PC-9 (cell line): ENCODE results near the gene CD302.

Source experiments
- EZH2 ChIP-seq: fragments of 200-600 bp; sonication (generic); IDR thresholded peaks from 2 replicates; pipeline ENCODE4 v1.8.0; 2017; ENCODE audit warnings: antibody characterized with exemption, low read depth
- TF ChIP-seq, protein P1 (sequence below): fragments of 200-600 bp; sonication (generic); conservative IDR thresholded peaks from 2 replicates; pipeline ENCODE4 v1.6.1; 2017; ENCODE audit warnings: mixed run types, antibody characterized with exemption, mild to moderate bottlenecking, moderate library complexity

DNA sequence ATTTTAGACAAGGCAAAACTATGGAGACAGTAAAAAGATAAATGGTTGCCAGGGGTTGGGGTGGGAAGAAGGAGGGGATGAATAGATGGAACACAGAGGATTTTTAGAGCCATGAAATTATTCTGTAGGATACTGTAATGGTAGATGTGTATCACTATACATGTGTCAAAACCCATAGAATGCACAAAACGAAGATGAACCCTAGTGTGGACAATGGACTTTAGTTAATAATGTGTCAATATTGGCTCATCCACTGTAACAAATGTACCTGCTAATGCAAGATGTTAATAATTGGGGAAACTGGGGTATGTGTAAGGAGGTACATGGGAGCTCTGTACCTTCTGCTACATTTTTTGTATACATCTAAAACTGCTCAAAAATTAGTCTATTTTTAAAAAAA is 1.8 kb upstream of the CD302 start:
- TF ChIP-seq, protein P1, sequence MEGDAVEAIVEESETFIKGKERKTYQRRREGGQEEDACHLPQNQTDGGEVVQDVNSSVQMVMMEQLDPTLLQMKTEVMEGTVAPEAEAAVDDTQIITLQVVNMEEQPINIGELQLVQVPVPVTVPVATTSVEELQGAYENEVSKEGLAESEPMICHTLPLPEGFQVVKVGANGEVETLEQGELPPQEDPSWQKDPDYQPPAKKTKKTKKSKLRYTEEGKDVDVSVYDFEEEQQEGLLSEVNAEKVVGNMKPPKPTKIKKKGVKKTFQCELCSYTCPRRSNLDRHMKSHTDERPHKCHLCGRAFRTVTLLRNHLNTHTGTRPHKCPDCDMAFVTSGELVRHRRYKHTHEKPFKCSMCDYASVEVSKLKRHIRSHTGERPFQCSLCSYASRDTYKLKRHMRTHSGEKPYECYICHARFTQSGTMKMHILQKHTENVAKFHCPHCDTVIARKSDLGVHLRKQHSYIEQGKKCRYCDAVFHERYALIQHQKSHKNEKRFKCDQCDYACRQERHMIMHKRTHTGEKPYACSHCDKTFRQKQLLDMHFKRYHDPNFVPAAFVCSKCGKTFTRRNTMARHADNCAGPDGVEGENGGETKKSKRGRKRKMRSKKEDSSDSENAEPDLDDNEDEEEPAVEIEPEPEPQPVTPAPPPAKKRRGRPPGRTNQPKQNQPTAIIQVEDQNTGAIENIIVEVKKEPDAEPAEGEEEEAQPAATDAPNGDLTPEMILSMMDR, result no peak
- TF ChIP-seq EZH2, result no peak
